H7 (cell line): ENCODE data around the gene FBXO7. TPM values are rescaled to one million over a fixed set of nuclear protein-coding genes. Genes with fewer than 3 reads are reported as not detected.

Source experiments
- DNase-seq: peaks from one replicate; pipeline ENCODE4 v3.0.0; 2012
- H3K27me3 ChIP-seq: 2 replicates; pipeline ENCODE4 v1.6.0; 2011; ENCODE audit warnings: mild to moderate bottlenecking, low read length; ENCODE audit not compliant: control insufficient read depth, insufficient read depth
- H3K36me3 ChIP-seq: replicated peaks from 2 replicates; pipeline ENCODE4 v1.5.1; 2011; ENCODE audit warnings: low read length; ENCODE audit not compliant: control insufficient read depth, insufficient read depth
- H3K4me3 ChIP-seq: 2 replicates; pipeline ENCODE4 v1.5.1; 2011; ENCODE audit warnings: low read depth, mild to moderate bottlenecking, control low read depth, low read length, moderate library complexity; ENCODE audit not compliant: insufficient read depth
- total RNA-seq: library from RNA; depleted of rRNA; stranded (reverse); fragments of >200 nt; shearing (Covaris generic); gene quantifications from 2 replicates; pipeline ENCODE4 v1.2.3, GENCODE V29; 2014

Gene FBXO7
- total RNA-seq, 1 experiment from 2014 or later = 99.2 TPM

DNA sequence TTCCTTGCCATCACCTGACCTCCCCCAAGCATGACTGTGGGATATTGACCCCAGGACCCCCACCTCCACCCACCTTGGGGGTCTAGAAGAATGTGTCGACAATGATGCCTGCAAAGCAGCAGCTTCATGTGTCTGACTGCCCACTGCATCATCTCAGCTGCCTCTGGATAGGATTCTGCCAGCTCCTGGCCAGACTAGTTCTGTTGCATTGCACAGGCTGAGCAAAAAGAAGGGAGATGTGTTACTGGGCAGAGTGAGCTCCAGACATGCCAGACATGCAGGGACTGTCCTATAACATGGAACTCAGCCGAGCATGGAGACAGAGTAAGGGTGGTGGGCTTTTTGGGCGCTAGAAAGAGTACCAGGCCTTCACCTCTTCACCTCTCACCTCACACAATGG is 36.7 kb downstream of the FBXO7 start:
- H3K27me3 ChIP-seq = no peaks in the 10 kb centered on the region
- peaks cover 3% of the 10 kb centered on the region; the same call in 1 of the 2 replicates for H3K36me3 ChIP-seq
- no peak for DNase-seq
- no peak overlapping the region for H3K4me3 ChIP-seq

DNA sequence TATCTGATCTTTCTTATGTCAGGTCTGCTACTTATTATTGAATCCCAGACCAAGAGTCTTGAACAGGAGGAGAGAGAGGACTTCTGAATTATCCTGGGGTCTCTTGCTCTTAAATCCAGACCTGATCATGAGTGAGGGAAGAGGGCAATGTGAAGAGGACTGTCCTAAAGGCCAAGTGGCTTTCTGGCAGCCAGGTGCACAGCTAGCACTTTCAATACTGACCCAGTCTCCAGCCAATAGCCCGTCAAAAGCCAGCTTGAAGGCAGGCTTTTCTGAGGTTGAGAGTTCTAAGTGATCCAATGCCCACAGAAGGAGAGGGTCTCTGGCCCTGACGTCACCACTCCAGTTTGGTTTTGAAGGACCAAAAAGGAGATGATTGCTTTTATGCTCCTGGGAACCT is 37.2 kb downstream of the FBXO7 start:
- Histone ChIP-seq H3K4me3 (no peak overlapping the region), H3K36me3 (peaks cover 3% of the 10 kb centered on the region), H3K27me3 (no peaks in the 10 kb centered on the region)
- no peak for DNase-seq

DNA sequence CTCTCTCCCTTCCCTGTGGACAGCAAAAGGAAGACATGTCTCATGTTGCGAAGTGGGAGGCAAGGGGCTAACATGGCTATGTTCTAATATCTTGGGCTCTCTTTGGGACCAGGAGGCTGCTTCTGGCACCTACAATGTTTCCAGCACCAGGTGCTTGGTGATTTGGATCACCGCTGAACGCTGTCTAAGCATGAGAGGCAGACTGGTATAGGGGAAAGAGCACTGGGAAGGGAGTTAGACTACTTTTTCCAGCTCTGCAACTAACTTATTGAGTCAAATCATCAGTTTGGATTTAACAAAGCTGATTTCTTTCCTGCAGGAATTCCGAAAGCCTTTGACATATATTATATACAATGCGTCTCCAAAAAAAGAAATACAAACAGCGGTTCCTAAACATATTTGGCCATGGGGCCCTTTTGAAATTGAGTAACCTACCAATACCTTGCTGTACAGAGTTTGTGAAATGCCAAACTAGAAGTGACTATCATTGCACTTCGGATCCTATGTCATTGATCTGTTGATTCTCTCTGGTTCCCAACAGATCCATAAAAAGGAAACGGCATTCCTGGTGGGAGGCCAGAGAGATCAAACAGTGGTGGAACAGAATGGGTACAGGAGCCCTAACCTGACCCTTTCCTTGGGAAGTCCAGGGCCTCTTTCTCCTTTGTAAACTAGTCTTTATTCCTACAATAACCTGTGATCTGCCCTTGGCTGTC is 37.8 kb downstream of the FBXO7 start:
- Histone ChIP-seq H3K4me3 (no peak overlapping the region), H3K36me3 (peaks cover 6% of the 10 kb centered on the region), H3K27me3 (no peaks in the 10 kb centered on the region)
- no peak for DNase-seq

DNA sequence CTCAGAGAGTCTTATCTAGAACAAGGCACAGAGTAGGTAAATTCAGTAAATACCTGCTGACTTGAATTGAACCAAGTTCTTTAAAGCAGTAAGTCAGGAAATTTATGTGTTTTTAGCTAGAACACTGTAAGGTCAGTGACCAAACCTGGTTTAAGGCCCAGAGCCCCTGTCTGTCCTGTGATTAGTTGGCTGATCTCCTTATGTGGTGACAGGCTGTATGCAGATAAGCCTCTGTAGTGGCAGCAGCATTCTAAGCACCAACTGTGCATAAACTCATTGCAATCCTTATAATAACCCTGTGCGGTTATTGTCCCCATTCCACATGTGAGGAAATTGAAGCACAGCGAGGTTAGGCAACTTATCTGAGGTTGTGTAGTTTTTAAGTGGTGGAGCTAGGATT is 40.5 kb downstream of the FBXO7 start:
- H3K27me3 ChIP-seq = no peaks in the 10 kb centered on the region
- H3K4me3 ChIP-seq = no peak overlapping the region
- peaks cover 8% of the 10 kb centered on the region for H3K36me3 ChIP-seq
- no peak for DNase-seq

DNA sequence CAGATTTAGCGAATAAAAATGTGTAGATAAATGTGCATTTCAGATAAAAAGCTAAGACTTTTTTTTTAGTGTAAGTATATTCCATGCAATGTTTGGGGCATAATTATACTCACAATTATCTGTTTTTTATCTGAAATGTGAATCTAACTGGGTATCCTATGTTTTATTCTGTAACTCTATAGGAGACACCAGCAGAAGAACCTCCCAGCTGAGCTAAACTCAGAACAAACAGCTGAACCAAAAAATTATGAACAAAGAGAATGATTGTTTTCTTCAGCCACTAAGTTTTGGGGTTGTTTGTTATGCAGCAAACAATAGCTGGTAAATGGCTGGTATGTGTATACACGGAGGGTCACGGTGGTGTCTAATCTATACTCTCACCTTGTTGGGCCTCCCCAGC is 42.9 kb downstream of the FBXO7 start:
- no peak for DNase-seq
- Histone ChIP-seq H3K4me3 (no peak overlapping the region), H3K36me3 (peaks cover 7% of the 10 kb centered on the region)

DNA sequence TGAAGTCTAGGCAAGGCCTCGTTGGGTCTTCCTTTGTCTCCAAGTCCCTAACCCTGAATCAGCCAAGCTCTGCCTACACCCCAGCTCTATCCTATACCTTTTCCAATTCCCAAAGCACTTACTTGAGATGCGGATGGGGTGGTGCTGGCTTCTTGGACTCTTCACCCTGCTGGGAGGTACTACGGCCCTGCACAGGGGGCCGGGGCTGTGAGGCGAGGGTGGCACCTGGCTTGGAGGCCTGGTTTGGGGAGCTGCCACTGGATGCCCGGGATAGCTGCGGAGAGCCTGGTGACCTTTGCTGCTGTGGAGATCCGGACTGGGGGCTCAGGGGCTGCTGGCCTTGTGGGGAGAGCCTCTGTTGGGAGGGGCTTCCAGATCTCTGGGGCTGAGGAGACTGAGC is 43.3 kb downstream of the FBXO7 start:
- DNase-seq = no peak
- H3K36me3 ChIP-seq = peaks cover 7% of the 10 kb centered on the region
- H3K4me3 ChIP-seq = no peak overlapping the region
- no peaks in the 10 kb centered on the region for H3K27me3 ChIP-seq

More for the DNA sequence above, 42.9 kb downstream of the FBXO7 start:
- H3K27me3 ChIP-seq = no peaks in the 10 kb centered on the region

DNA sequence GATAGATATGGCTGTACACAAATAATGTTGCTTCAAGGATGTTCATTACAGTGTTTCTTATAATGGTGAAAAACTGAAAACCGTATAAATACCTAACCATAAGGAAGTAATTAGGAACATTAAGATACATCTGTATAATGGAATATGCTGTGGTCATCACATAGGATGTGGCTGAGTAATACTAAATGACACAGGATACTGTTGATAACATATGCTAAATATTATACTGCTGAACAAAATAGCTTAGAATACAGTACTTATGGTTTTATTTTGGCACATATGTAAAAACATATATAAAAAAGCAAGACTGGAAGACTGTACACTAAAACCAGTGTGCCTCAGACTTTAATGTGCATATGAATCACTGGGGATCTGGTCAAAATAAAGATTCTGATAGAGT is 43.8 kb downstream of the FBXO7 start:
- no peaks in the 10 kb centered on the region for H3K27me3 ChIP-seq
- DNase-seq = no peak
- peaks cover 7% of the 10 kb centered on the region for H3K36me3 ChIP-seq
- H3K4me3 ChIP-seq = no peak overlapping the region

DNA sequence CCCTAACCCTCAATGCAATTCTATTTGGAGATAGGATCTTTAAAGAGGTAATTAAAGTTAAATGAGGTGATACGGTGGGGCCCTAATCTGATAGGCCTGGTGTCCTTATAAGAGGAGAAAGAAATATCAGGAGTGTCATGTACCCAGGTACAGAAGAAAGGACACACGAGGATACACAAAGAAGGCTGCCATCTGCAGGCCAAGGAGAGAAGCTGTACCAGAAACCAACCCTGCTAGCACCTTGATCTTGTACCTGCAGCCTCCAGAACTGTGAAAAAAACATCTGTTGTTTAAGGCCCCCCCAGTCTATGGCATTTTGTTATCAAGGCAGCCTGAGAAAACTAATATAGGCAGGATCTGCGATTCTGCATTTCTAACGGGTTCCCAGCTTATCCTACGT is 44.2 kb downstream of the FBXO7 start:
- H3K27me3 ChIP-seq = no peaks in the 10 kb centered on the region
- peaks cover 7% of the 10 kb centered on the region for H3K36me3 ChIP-seq
- DNase-seq = no peak
- H3K4me3 ChIP-seq = no peak overlapping the region

DNA sequence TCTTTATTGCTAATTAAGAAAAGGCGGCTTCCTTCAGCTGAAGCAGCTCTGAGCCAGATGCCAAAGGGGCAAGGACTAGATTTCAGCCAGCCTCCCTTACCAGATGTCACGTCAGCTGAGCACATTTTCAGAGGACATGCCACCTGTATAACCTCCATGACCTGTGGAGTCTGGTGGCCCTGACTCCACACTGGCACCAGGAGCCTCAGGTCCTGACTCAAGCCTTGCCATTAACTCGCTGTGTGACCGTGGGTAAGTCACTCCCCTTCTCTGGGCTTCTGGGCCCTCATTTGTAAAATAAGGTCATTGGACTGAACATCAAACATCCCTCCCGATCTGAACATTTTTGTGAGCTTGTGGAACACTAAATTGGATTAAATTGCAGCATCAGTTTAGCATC is 46.0 kb downstream of the FBXO7 start:
- H3K4me3 ChIP-seq = no peak overlapping the region
- DNase-seq = no peak
- H3K36me3 ChIP-seq = peaks cover 5% of the 10 kb centered on the region
- no peaks in the 10 kb centered on the region for H3K27me3 ChIP-seq

DNA sequence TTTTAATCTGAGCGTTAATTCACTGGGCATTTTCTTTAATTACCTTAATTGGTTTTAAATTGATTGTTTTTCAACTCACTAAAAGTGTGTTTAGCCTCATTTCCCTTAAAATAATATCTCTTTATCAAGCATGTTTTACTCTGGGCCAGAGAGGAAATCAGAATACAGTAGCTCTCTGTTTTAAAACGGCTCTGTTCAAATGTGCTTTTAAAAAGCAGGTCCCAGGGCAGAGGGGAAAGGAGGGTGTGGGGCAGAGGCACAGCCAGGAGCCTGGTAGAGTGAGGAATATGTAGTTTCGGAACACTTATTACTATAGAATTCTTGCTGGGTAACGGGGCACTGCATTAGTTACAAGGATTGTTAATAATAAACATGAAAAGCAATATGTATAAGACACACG is 47.6 kb downstream of the FBXO7 start:
- DNase-seq = no peak
- Histone ChIP-seq H3K4me3 (no peak overlapping the region), H3K27me3 (no peaks in the 10 kb centered on the region), H3K36me3 (peaks cover 3% of the 10 kb centered on the region)

DNA sequence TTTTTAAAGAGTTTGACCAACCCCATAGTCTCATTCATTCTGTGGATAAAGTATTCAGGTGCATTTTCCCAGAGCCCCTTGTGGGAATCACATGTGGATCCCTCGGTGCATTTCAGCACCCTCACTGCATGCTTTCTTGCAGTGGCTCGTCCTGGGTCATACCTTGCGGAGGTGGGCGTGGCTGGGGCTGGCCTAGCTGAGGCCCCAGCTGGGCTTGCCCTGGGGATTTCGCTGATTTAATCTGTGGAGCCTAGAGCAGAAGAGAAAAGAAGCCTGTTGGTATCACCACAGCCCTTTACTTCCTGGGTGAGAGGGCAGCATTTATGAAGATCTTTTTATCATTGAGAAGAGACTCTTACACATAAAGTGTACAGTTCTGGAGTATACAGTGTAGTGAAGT is 53.1 kb downstream of the FBXO7 start:
- Histone ChIP-seq H3K4me3 (no peak overlapping the region), H3K27me3 (no peaks in the 10 kb centered on the region), H3K36me3 (no peaks in the 10 kb centered on the region)
- DNase-seq = no peak

DNA sequence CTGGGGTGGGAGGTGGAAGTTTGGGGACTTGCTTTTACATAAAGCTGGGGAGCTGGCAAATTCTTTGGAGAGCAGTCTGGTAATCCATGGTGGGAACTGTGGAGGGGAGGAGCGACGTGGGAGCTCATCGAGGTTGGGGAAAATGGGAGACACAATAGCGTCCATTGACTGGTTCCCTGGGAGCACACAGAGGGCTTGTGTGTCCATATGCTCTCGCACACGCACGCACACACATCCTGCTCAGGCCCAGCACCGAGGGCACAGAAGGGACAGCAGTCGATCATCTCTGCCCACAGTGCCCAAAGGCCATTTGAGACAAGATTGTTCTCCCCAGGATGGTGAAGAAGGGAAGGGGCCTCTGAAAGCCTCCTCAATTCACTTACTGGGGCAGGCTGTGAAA is 53.7 kb downstream of the FBXO7 start:
- DNase-seq = no peak
- no peaks in the 10 kb centered on the region for H3K36me3 ChIP-seq
- no peak overlapping the region for H3K4me3 ChIP-seq
- no peaks in the 10 kb centered on the region for H3K27me3 ChIP-seq

DNA sequence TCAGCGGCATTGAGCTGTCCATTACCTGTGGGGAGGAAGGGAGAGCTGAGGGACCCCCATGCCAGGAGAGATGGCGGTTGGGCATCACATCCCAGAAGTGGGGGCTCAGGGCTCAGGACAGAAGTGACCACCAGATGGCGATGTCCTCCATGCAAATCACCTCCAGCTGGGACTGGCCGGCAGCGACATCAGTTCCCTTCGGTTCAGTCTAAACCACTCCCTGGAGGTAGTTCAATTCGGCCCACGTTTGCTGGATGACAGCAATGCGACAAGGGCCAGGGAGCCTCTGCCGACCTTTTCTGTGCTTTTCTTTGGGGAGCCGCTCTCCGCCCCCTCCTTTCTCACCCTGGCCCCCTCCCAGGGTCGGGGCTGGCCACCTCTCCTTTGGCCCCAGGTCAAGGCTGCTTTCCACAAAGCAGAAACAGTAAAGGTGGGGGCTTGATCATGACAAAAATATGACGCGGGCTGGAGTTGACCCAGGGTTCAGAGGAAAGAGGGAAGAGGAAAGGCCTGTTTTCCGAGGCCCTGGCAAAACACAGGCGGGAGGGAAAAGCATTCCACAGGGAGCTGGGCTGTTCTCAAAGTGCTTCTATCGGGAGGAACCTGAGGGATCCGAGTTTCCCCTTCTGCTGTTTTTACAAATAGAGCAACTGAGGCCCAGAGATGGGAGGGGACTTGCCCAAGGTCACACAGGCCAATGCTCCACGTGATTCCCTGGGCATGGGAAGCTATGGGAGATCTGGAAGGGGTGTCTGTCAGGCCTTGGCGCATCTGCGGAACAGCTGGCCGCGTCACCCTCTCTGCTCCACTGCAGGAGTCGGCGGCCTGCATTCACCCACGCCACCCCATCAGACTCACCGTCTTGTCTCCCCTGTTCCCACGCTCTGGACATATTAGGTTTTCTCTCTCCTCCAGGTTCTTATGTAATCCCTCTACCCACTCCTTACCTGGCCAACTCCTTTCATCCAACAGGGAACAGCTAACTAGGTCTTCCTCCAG is 54.7 kb downstream of the FBXO7 start:
- Histone ChIP-seq H3K36me3 (no peaks in the 10 kb centered on the region), H3K27me3 (no peaks in the 10 kb centered on the region), H3K4me3 (no peak overlapping the region)
- peak; percentile 95 for DNase-seq

DNA sequence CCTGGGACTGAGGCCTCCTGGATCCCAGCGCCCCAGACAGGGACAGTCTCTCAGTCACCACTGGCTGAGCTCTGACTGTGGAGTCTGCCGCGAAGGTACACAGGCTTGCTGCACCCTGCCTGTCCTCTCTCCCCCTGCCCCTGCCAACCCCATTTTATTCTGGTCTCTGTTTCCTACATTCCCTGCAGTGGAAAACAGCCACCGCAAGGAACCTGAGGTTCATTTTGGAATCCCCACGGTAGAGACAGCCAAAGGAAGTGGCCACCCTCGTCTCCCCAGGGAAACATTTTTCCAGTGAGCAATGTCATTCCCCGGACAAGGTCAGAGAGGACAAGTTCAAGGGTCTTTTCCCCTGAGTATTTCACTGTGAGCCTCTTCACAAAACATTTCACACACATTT is 56.6 kb downstream of the FBXO7 start:
- DNase-seq = no peak
- H3K27me3 ChIP-seq = no peaks in the 10 kb centered on the region
- H3K4me3 ChIP-seq = no peak overlapping the region
- H3K36me3 ChIP-seq = no peaks in the 10 kb centered on the region
